WI38 (cell line): ENCODE measurements around the gene PCDH15.

Experiments used
- H3K4me3 ChIP-seq: 2 replicates; pipeline ENCODE4 v1.5.1; 2011; ENCODE audit warnings: low read depth, mild to moderate bottlenecking, control low read depth, low read length
- CTCF ChIP-seq: IDR thresholded peaks from 2 replicates; pipeline ENCODE4 v1.5.1; 2012; ENCODE audit warnings: low read depth, mild to moderate bottlenecking, control low read depth, low read length

The PCDH15 gene

GRCh38 chr10:54800741-54801421 lies at the start of gene PCDH15:
PCDH15 (minus strand) TSS chr10:54801231; CDS start chr10:54664262, 136,969 bp downstream.
- H3K4me3 ChIP-seq: no peak within 1 kb of the TSS
- no peak for TF ChIP-seq CTCF

GRCh38 chr10:54843932-54844331 lies 42.9 kb upstream of the PCDH15 start:
- no peak overlapping the region for H3K4me3 ChIP-seq
- no peak for TF ChIP-seq CTCF

GRCh38 chr10:54843085-54843646 lies 42.1 kb upstream of the PCDH15 start:
- no peak overlapping the region for H3K4me3 ChIP-seq
- no peak for TF ChIP-seq CTCF

- H3K4me3 ChIP-seq: no peak overlapping the region
- no peak for TF ChIP-seq CTCF
These were observed 36.4 kb upstream of the PCDH15 start for GRCh38 chr10:54837479-54837878.

- no peak for TF ChIP-seq CTCF
- H3K4me3 ChIP-seq: no peak overlapping the region
These were observed 32.0 kb upstream of the PCDH15 start for GRCh38 chr10:54833029-54833428.

GRCh38 chr10:54826994-54827560 lies 26.0 kb upstream of the PCDH15 start:
- TF ChIP-seq CTCF: no peak
- H3K4me3 ChIP-seq: no peak overlapping the region

GRCh38 chr10:54815583-54815982 lies 14.6 kb upstream of the PCDH15 start:
- TF ChIP-seq CTCF: no peak
- no peak overlapping the region for H3K4me3 ChIP-seq
